HG02852 (cell line): Measurements from ENCODE around the gene PTPN11.
"Not testable (repeated sequence)": the region's sequence is repeated elsewhere in the genome, so short reads cannot be mapped to it uniquely, and the experiment has no call there.

ENCODE experiments used
- ATAC-seq: cut with Tn5 transposase; IDR thresholded peaks from one replicate; pipeline ENCODE4 v1.9.1; 2021; ENCODE audit warnings: mild to moderate bottlenecking, moderate library complexity; ENCODE audit not compliant: unreplicated experiment

Gene PTPN11

GRCh38 chr12:112409064-112409905 is 9.5 kb upstream of the PTPN11 start, which contains the start of gene RPL6:
TSS of gene RPL6 (minus strand) at chr12:112409605. CDS start at chr12:112408656, 949 bp downstream.
- peak; percentile 82 for ATAC-seq

- ATAC-seq, result no peak
Measured at GRCh38 chr12:112409906-112410244, 8.9 kb upstream of the PTPN11 start.

GRCh38 chr12:112413855-112414625 is 4.7 kb upstream of the PTPN11 start:
- no peak for ATAC-seq

- not testable (repeated sequence) for ATAC-seq
Measured at GRCh38 chr12:112415457-112415856, 3.3 kb upstream of the PTPN11 start.

GRCh38 chr12:112418273-112418607 is 507 bp upstream of the PTPN11 start:
- peak; percentile 3 for ATAC-seq

- peak; percentile 39 for ATAC-seq
Measured at GRCh38 chr12:112419297-112420133, 768 bp downstream of the PTPN11 start.

GRCh38 chr12:112420740-112421139 is 2.0 kb downstream of the PTPN11 start:
- no peak for ATAC-seq

GRCh38 chr12:112421363-112421762 is 2.6 kb downstream of the PTPN11 start:
- ATAC-seq, result no peak

GRCh38 chr12:112422531-112422930 is 3.8 kb downstream of the PTPN11 start:
- ATAC-seq, result no peak

GRCh38 chr12:112424126-112424525 is 5.4 kb downstream of the PTPN11 start:
- ATAC-seq, result no peak

GRCh38 chr12:112425582-112426382 is 7.0 kb downstream of the PTPN11 start:
- no peak for ATAC-seq

- no peak for ATAC-seq
Measured at GRCh38 chr12:112427760-112428159, 9.0 kb downstream of the PTPN11 start.

GRCh38 chr12:112430929-112431328 is 12.2 kb downstream of the PTPN11 start:
- ATAC-seq, result no peak

- no peak for ATAC-seq
Measured at GRCh38 chr12:112431965-112432364, 13.2 kb downstream of the PTPN11 start.

- no peak for ATAC-seq
Measured at GRCh38 chr12:112433551-112433950, 14.8 kb downstream of the PTPN11 start.

GRCh38 chr12:112438645-112439044 is 19.9 kb downstream of the PTPN11 start:
- not testable (repeated sequence) for ATAC-seq

GRCh38 chr12:112439769-112440168 is 21.0 kb downstream of the PTPN11 start:
- no peak for ATAC-seq

- ATAC-seq, result not testable (repeated sequence)
Measured at GRCh38 chr12:112440653-112441052, 21.9 kb downstream of the PTPN11 start.

GRCh38 chr12:112443916-112444315 is 25.2 kb downstream of the PTPN11 start:
- ATAC-seq, result no peak

- no peak for ATAC-seq
Measured at GRCh38 chr12:112446008-112446725, 27.4 kb downstream of the PTPN11 start.
